K562 (cell line): ENCODE measurements around the gene IGIP. TPM values are rescaled to one million over a fixed set of nuclear protein-coding genes. Genes with fewer than 3 reads are reported as not detected.

Source experiments
- ATAC-seq: fragments of 200-7000 bp; cut with Tn5 transposase; 3 replicates; pipeline ENCODE4 v1.9.1; 2020; ENCODE audit warnings: moderate library complexity
- BruUV-seq: library from RNA; stranded (reverse); fragments of 400-500 nt; replicated peaks from 2 replicates; lab custom pipeline; 2021; lab: Mats Ljungman, UMichigan
- CTCF ChIA-PET: fragments of 300-600 bp; formaldehyde crosslinking; extraction: SDS; loops from one replicate; lab custom pipeline; 2021; ENCODE audit warnings: low intra/inter-chr PET ratio; lab: Yijun Ruan, JAX
- POLR2A ChIA-PET: fragments of 300-600, 350-650 bp; sonication (Branson Sonifier 250); formaldehyde crosslinking; extraction: SDS; loops from one replicate; lab custom pipeline; 2021; ENCODE audit warnings: antibody characterized with exemption, inconsistent platforms; lab: Yijun Ruan, JAX
- DNase-seq, 4 experiments: peaks; one replicate each; pipeline versions ENCODE4 v3.0.0 to v3.0.0-alpha.2; 2011 to 2018; ENCODE audit warnings: low spot score in 3 of 4, mixed read lengths in 3 of 4; ENCODE audit errors: extremely low read depth in 1 of 4
- FAIRE-seq: peaks from 2 replicates; lab custom pipeline; 2011; peaks lifted over from hg19 to GRCh38; lab: Jason Lieb, UNC
- H2AFZ ChIP-seq: 2 replicates; pipeline ENCODE4 v1.6.0; 2011; ENCODE audit warnings: low read depth, low read length, control low read depth, inconsistent platforms
- H3K27ac ChIP-seq: fragments of 200-600 bp; 3 replicates; pipeline ENCODE4 v1.8.0; 2011; ENCODE audit warnings: low read depth, mild to moderate bottlenecking, control low read depth, inconsistent platforms, low read length, moderate library complexity, mixed read lengths; ENCODE audit errors: extremely low read depth
- H3K27me3 ChIP-seq, 2 experiments: fragments of 300-600 bp in 1 of 2; 2 replicates in 1 of 2; 3 replicates in 1 of 2; pipeline versions ENCODE4 v1.6.0 to v1.8.0; 2011; ENCODE audit warnings: inconsistent platforms in 2 of 2, low read length in 2 of 2, mild to moderate bottlenecking in 1 of 2, mixed read lengths in 1 of 2, moderate library complexity in 1 of 2; ENCODE audit not compliant: control insufficient read depth in 2 of 2, insufficient read depth in 2 of 2
- H3K36me3 ChIP-seq: fragments of 300-600 bp; 3 replicates; pipeline ENCODE4 v1.8.0; 2011; ENCODE audit warnings: mild to moderate bottlenecking, low read length, inconsistent platforms; ENCODE audit not compliant: control insufficient read depth, insufficient read depth
- H3K4me1 ChIP-seq, 2 experiments: fragments of 200-600 bp in 1 of 2; replicated peaks in 1 of 2; 2 replicates in 1 of 2; 3 replicates in 1 of 2; pipeline versions ENCODE4 v1.5.1 to v1.8.0; 2011; ENCODE audit warnings: inconsistent platforms in 2 of 2, low read length in 2 of 2, mild to moderate bottlenecking in 1 of 2, mixed read lengths in 1 of 2, moderate library complexity in 1 of 2; ENCODE audit not compliant: control insufficient read depth in 2 of 2, insufficient read depth in 2 of 2
- H3K4me2 ChIP-seq: 2 replicates; pipeline ENCODE4 v1.6.1; 2011; ENCODE audit warnings: low read length, control low read depth, inconsistent platforms, mixed read lengths; ENCODE audit not compliant: insufficient read depth
- H3K4me3 ChIP-seq: fragments of 200-600 bp; sonication (generic), shearing (Covaris generic); 2 replicates; pipeline ENCODE4 v1.5.1; 2016; ENCODE audit warnings: control low read depth, inconsistent platforms
- H3K79me2 ChIP-seq: fragments of 200-600 bp; 3 replicates; pipeline ENCODE4 v1.8.0; 2011; ENCODE audit warnings: low read length, inconsistent platforms; ENCODE audit not compliant: control insufficient read depth, insufficient read depth
- H3K9ac ChIP-seq, 2 experiments: 2 replicates each; pipeline versions ENCODE4 v1.6.0 to v1.6.1; 2011; ENCODE audit warnings: low read depth in 2 of 2, low read length in 2 of 2, control low read depth in 1 of 2, inconsistent platforms in 1 of 2, mild to moderate bottlenecking in 1 of 2, mixed read lengths in 1 of 2; ENCODE audit not compliant: insufficient read depth in 1 of 2
- H3K9me1 ChIP-seq: one replicate; pipeline ENCODE4 v1.6.0; 2011; ENCODE audit warnings: inconsistent platforms, mild to moderate bottlenecking, low read length, moderate library complexity; ENCODE audit not compliant: control insufficient read depth, insufficient read depth
- H3K9me3 ChIP-seq: replicated peaks from 2 replicates; pipeline ENCODE4 v1.5.1; 2011; ENCODE audit warnings: low read depth, low read length, inconsistent platforms; ENCODE audit not compliant: control insufficient read depth, insufficient read depth
- H4K20me1 ChIP-seq: replicated peaks from 2 replicates; pipeline ENCODE4 v1.6.1; 2011; ENCODE audit warnings: low read length, inconsistent platforms, mixed read lengths; ENCODE audit not compliant: control insufficient read depth, insufficient read depth
- NR3C1 ChIP-seq: sonication (generic); formaldehyde crosslinking; IDR thresholded peaks from 2 replicates; pipeline ENCODE4 v1.8.1; 2022; ENCODE audit warnings: missing genetic modification reagents
- SRSF9 ChIP-seq: fragments of 200-400 bp; formaldehyde crosslinking; IDR thresholded peaks from 2 replicates; pipeline ENCODE4 v1.6.1; 2017; ENCODE audit warnings: low read depth, low read length, borderline replicate concordance
- TEAD1 ChIP-seq, 2 experiments: fragments of 450-650 bp in 1 of 2; sonication (generic) in 1 of 2; formaldehyde crosslinking; IDR thresholded peaks; 2 replicates each; pipeline versions ENCODE4 v1.4.0 to v1.8.0; 2020 to 2022; ENCODE audit warnings: mild to moderate bottlenecking in 2 of 2, missing genetic modification reagents in 1 of 2
- WGBS: fragments of 100-300 bp; shearing (Covaris generic); methylation state at CpG from one replicate; pipeline ENCODE4 v1.1.6; 2016; ENCODE audit warnings: low coverage, mixed read lengths; ENCODE audit not compliant: insufficient coverage; ENCODE audit errors: missing lambda C conversion rate; 5-methylcytosine and 5-hydroxymethylcytosine counted together
- in situ Hi-C: fragments of 300-500 bp; cut with MboI; formaldehyde crosslinking; loops from 4 replicates; pipeline ENCODE4 v1.15.0; 2018; ENCODE audit warnings: inconsistent platforms, mixed read lengths
- intact Hi-C: fragments of 100-400 bp; cut with micrococcal nuclease; formaldehyde crosslinking; loops from 2 replicates; pipeline ENCODE4 v1.14.2; 2022
- polyA plus RNA-seq, 8 experiments: library from polyadenylated mRNA; depleted of rRNA in 4 of 8; stranded (reverse) in 5 of 8; unstranded in 3 of 8; fragments of >200 nt; fragmentation: Nextera tagmentation in 2 of 8; fragmentation: Illumina TruSeq in 1 of 8; extraction: Ambion mirVana in 2 of 8; extraction: Trizol in 1 of 8; gene quantifications; 2 replicates each; pipeline versions ENCODE4 v1.2.1 to v1.2.3, GENCODE V29; 2011 to 2014; ENCODE audit warnings: inconsistent platforms in 1 of 8, missing spikeins in 1 of 8
- total RNA-seq, 7 experiments: library from RNA; depleted of rRNA in 6 of 7; stranded (reverse); fragments of >200 nt in 6 of 7; fragmentation: Illumina TruSeq in 2 of 7; extraction: Trizol in 2 of 7; gene quantifications; 2 replicates each; pipeline versions ENCODE4 v1.2.1 to v1.2.3, GENCODE V29; 2011 to 2021; ENCODE audit warnings: low replicate concordance in 1 of 7
- TF ChIP-seq, protein P1 (sequence below): fragments of 250-450 bp; sonication (Bioruptor Pico); IDR thresholded peaks from 2 replicates; pipeline ENCODE4 v1.4.0; 2020; ENCODE audit warnings: mild to moderate bottlenecking
- TF ChIP-seq, protein P2 (sequence below), 3 experiments: IDR thresholded peaks in 2 of 3; conservative IDR thresholded peaks in 1 of 3; 2 replicates each; pipeline ENCODE4 v1.5.1; 2011 to 2012; ENCODE audit warnings: low read length in 3 of 3, mild to moderate bottlenecking in 3 of 3, control low read depth in 2 of 3, improper control_type of control experiment in 1 of 3, inconsistent platforms in 1 of 3, low read depth in 1 of 3, mixed read lengths in 1 of 3, moderate library complexity in 1 of 3; ENCODE audit not compliant: insufficient read depth in 2 of 3

The IGIP gene
- total and polyA plus RNA-seq, 9 of the 15 experiments (the other 6 are each of a cell fraction or from before 2014, with no cell fraction given): 0.52 to 1.6 (median 1.2) TPM

DNA sequence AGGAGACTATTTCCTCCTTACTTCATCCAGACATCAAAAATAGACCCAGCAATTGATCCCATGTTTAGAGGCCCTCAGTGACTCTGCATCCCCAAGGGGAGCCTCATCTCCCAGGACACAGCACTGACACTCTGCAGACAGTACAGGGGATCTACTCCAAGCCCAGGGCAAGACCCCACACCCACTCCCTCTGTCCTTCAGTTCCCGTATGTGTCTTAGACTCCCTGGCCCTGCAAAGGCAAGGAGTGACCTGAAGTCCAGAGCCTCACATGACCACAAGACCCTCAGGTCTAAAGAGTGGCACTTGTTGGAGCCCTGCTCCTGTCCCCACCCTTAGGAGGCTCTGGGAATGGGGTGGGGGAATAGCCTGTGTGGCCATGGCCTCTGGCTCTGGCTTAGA lies 21.7 kb downstream of the IGIP start (continued):
- TF ChIP-seq, protein P1, sequence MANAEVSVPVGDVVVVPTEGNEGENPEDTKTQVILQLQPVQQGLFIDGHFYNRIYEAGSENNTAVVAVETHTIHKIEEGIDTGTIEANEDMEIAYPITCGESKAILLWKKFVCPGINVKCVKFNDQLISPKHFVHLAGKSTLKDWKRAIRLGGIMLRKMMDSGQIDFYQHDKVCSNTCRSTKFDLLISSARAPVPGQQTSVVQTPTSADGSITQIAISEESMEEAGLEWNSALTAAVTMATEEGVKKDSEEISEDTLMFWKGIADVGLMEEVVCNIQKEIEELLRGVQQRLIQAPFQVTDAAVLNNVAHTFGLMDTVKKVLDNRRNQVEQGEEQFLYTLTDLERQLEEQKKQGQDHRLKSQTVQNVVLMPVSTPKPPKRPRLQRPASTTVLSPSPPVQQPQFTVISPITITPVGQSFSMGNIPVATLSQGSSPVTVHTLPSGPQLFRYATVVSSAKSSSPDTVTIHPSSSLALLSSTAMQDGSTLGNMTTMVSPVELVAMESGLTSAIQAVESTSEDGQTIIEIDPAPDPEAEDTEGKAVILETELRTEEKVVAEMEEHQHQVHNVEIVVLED (CRISPR knock-in tag): no peak
- TF ChIP-seq NR3C1 (CRISPR knock-in tag) (no peak), TEAD1 (CRISPR knock-in tag; IDR thresholded peaks at IDR 0.05) (no peak)

- TF ChIP-seq SRSF9: no peak
- TF ChIP-seq, protein P2, sequence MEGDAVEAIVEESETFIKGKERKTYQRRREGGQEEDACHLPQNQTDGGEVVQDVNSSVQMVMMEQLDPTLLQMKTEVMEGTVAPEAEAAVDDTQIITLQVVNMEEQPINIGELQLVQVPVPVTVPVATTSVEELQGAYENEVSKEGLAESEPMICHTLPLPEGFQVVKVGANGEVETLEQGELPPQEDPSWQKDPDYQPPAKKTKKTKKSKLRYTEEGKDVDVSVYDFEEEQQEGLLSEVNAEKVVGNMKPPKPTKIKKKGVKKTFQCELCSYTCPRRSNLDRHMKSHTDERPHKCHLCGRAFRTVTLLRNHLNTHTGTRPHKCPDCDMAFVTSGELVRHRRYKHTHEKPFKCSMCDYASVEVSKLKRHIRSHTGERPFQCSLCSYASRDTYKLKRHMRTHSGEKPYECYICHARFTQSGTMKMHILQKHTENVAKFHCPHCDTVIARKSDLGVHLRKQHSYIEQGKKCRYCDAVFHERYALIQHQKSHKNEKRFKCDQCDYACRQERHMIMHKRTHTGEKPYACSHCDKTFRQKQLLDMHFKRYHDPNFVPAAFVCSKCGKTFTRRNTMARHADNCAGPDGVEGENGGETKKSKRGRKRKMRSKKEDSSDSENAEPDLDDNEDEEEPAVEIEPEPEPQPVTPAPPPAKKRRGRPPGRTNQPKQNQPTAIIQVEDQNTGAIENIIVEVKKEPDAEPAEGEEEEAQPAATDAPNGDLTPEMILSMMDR (IDR thresholded peaks at IDR 0.05 in 2 of 3, conservative IDR thresholded peaks at IDR 0.05 in 1 of 3; ENCODE audit: insufficient read depth in 2 of 3, low read depth in 1 of 3, low read length in 3 of 3): peak; percentile 11 to 22 (median 21); a peak in 1 of 6 replicates
- Histone ChIP-seq H3K4me2 (no peak overlapping the region), H4K20me1 (peaks cover 26% of the 10 kb centered on the region), H3K27ac (no peak overlapping the region), H3K27me3 (peaks cover 0 to 22% of the 10 kb centered on the region in 2 experiments; a peak in 2 of 5 replicates), H3K79me2 (no peaks in the 10 kb centered on the region), H3K9me1 (no peaks in the 10 kb centered on the region), H3K9me3 (no peaks in the 10 kb centered on the region), H3K9ac (no peak overlapping the region), H3K4me3 (no peak overlapping the region), H3K36me3 (no peaks in the 10 kb centered on the region), H2AFZ (no peak overlapping the region), H3K4me1 (peaks cover 2 to 20% of the 10 kb centered on the region in 2 experiments; a peak in 3 of 5 replicates)
- intact Hi-C loops: no loop called here
- POLR2A ChIA-PET: no interaction called here
- DNase-seq (peak in 2 of 4 experiments; percentile 75 to 77), ATAC-seq (peak; percentile 19; the same call in 2 of the 3 replicates), FAIRE-seq (peak; percentile 32)
- in situ Hi-C loops: no loop called here
- 1% methylated on average over 6 of the region's 6 CpGs for WGBS
- CTCF ChIA-PET: no interaction called here
- BruUV-seq: no TSS peak
These were observed 22.8 kb downstream of the IGIP start for GRCh38 chr5:140148508-140148907.
